Measurements from ENCODE around the gene ATRIP.
"Not testable (repeated sequence)": the region's sequence is repeated elsewhere in the genome, so short reads cannot be mapped to it uniquely, and the experiment has no call there.

ATRIP gene

GRCh38 chr3:48446425-48447193 is at the start of gene ATRIP:
Gene ATRIP (plus strand): TSS chr3:48446737. CDS start chr3:48446846, 109 bp downstream.
- no peak for TF ChIP-seq CTCF (IDR thresholded peaks at IDR 0.05)
- Mint-ChIP-seq H3K4me3 (peak within 1 kb of the TSS; percentile 92), H3K4me1 (peaks cover 40% of the 10 kb centered on the region), H3K27me3 (ENCODE audit: low read depth, poor library complexity) (no peaks in the 10 kb centered on the region), H3K36me3 (ENCODE audit: low read depth) (peaks cover 18% of the 10 kb centered on the region), H3K27ac (peak within 1 kb of the TSS; percentile 91), H3K9me3 (no peaks in the 10 kb centered on the region)
- peak; percentile 94 for DNase-seq

- no peak for DNase-seq
- H3K27me3 Mint-ChIP-seq (ENCODE audit: low read depth, poor library complexity) = peaks cover 9% of the 10 kb centered on the region
These were observed 48.5 kb upstream of the ATRIP start for GRCh38 chr3:48397767-48398681.

GRCh38 chr3:48398701-48399386 is 47.7 kb upstream of the ATRIP start:
- peaks cover 4% of the 10 kb centered on the region for H3K4me1 Mint-ChIP-seq
- H3K4me3 Mint-ChIP-seq = no peak overlapping the region

More at GRCh38 chr3:48397767-48398681, 48.5 kb upstream of the ATRIP start:
- TF ChIP-seq CTCF (IDR thresholded peaks at IDR 0.05) = no peak
- Mint-ChIP-seq H3K4me3 (no peak overlapping the region), H3K9me3 (no peaks in the 10 kb centered on the region), H3K36me3 (ENCODE audit: low read depth) (peaks cover 10% of the 10 kb centered on the region), H3K27ac (no peak overlapping the region), H3K4me1 (peaks cover 4% of the 10 kb centered on the region)

GRCh38 chr3:48399387-48400172 is 47.0 kb upstream of the ATRIP start:
- no peak for TF ChIP-seq CTCF (IDR thresholded peaks at IDR 0.05)
- no peak overlapping the region for H3K27ac Mint-ChIP-seq

More at GRCh38 chr3:48398701-48399386, 47.7 kb upstream of the ATRIP start:
- DNase-seq = no peak
- H3K27ac Mint-ChIP-seq = no peak overlapping the region
- H3K36me3 Mint-ChIP-seq (ENCODE audit: low read depth) = peaks cover 10% of the 10 kb centered on the region
- no peaks in the 10 kb centered on the region for H3K9me3 Mint-ChIP-seq
- TF ChIP-seq CTCF (IDR thresholded peaks at IDR 0.05) = no peak
- H3K27me3 Mint-ChIP-seq (ENCODE audit: low read depth, poor library complexity) = peaks cover 9% of the 10 kb centered on the region

GRCh38 chr3:48400824-48401433 is 45.6 kb upstream of the ATRIP start:
- peak; percentile 67 for TF ChIP-seq CTCF (IDR thresholded peaks at IDR 0.05)
- no peak overlapping the region for H3K4me3 Mint-ChIP-seq
- H3K27me3 Mint-ChIP-seq (ENCODE audit: low read depth, poor library complexity) = peaks cover 9% of the 10 kb centered on the region
- peaks cover 14% of the 10 kb centered on the region for H3K36me3 Mint-ChIP-seq (ENCODE audit: low read depth)
- peaks cover 4% of the 10 kb centered on the region for H3K4me1 Mint-ChIP-seq
- H3K9me3 Mint-ChIP-seq = no peaks in the 10 kb centered on the region
- peak; percentile 33 for DNase-seq
- no peak overlapping the region for H3K27ac Mint-ChIP-seq

More at GRCh38 chr3:48399387-48400172, 47.0 kb upstream of the ATRIP start:
- no peak for DNase-seq
- peaks cover 4% of the 10 kb centered on the region for H3K4me1 Mint-ChIP-seq
- H3K36me3 Mint-ChIP-seq (ENCODE audit: low read depth) = peaks cover 10% of the 10 kb centered on the region
- no peak overlapping the region for H3K4me3 Mint-ChIP-seq
- peaks cover 9% of the 10 kb centered on the region for H3K27me3 Mint-ChIP-seq (ENCODE audit: low read depth, poor library complexity)
- no peaks in the 10 kb centered on the region for H3K9me3 Mint-ChIP-seq

GRCh38 chr3:48401434-48401901 is 45.1 kb upstream of the ATRIP start:
- H3K27ac Mint-ChIP-seq; H3K4me1 Mint-ChIP-seq; H3K9me3 Mint-ChIP-seq; H3K4me3 Mint-ChIP-seq; DNase-seq; H3K27me3 Mint-ChIP-seq (ENCODE audit: low read depth, poor library complexity): not testable (repeated sequence)
- H3K36me3 Mint-ChIP-seq (ENCODE audit: low read depth) = peaks cover 14% of the 10 kb centered on the region

Measured in nephron progenitor cell (in vitro differentiated cells).